OCI-LY3 (cell line): ENCODE data around the gene KLRC3.

ENCODE experiments used
- CTCF ChIP-seq: fragments of 200-600, 300-600 bp; sonication (generic); IDR thresholded peaks from 2 replicates; pipeline ENCODE4 v1.5.1; 2014; ENCODE audit warnings: antibody characterized with exemption, low read length, low read depth
- EZH2phosphoT487 ChIP-seq: fragments of 200-600 bp; shearing (Covaris generic); IDR thresholded peaks from 2 replicates; pipeline ENCODE4 v1.6.1; 2018; ENCODE audit warnings: antibody characterized with exemption, mixed run types, low read depth

- no peak for TF ChIP-seq CTCF
- TF ChIP-seq EZH2phosphoT487 = no peak
Measured at GRCh38 chr12:10404798-10405197, 15.6 kb downstream of the KLRC3 start.
